IMR-90 (cell line): ENCODE results near the gene SDHB. TPM values are rescaled to one million over a fixed set of nuclear protein-coding genes. Genes with fewer than 3 reads are reported as not detected.

Source experiments
- ATAC-seq: fragments of 200-7000 bp; cut with Tn5 transposase; 2 replicates; pipeline ENCODE4 v1.9.1; 2020; ENCODE audit warnings: low read depth, mild to moderate bottlenecking, moderate library complexity
- BruUV-seq: library from RNA; stranded (reverse); fragments of 400-500 nt; replicated peaks from 2 replicates; lab custom pipeline; 2021; lab: Mats Ljungman, UMichigan
- CTCF ChIA-PET: fragments of 300-600 bp; formaldehyde crosslinking; extraction: SDS; loops from one replicate; lab custom pipeline; 2021; ENCODE audit warnings: antibody characterized with exemption; lab: Yijun Ruan, JAX
- POLR2A ChIA-PET: fragments of 300-600 bp; sonication (Branson Sonifier 250); formaldehyde crosslinking; loops from one replicate; lab custom pipeline; 2022; ENCODE audit warnings: antibody characterized with exemption; ENCODE audit not compliant: unreplicated experiment; lab: Charles Lee
- DNase-seq: peaks from one replicate; pipeline ENCODE4 v3.0.0; 2013
- H2AFZ ChIP-seq: replicated peaks from 2 replicates; pipeline ENCODE3; 2013; ENCODE audit warnings: low read length, mild to moderate bottlenecking; ENCODE audit not compliant: poor library complexity
- H2AK5ac ChIP-seq: 2 replicates; pipeline ENCODE4 v1.6.1; 2013; ENCODE audit warnings: low read depth, low read length, inconsistent platforms
- H2AK9ac ChIP-seq: replicated peaks from 2 replicates; pipeline ENCODE3; 2013; ENCODE audit warnings: mild to moderate bottlenecking, low read depth, low read length, moderate library complexity; ENCODE audit not compliant: poor library complexity
- H2BK120ac ChIP-seq: 2 replicates; pipeline ENCODE4 v1.6.1; 2013; ENCODE audit warnings: low read depth, low read length, inconsistent platforms
- H2BK15ac ChIP-seq: 3 replicates; pipeline ENCODE4 v1.6.1; 2013; ENCODE audit warnings: low read depth, low read length, inconsistent platforms
- H2BK20ac ChIP-seq: 2 replicates; pipeline ENCODE4 v1.6.1; 2013; ENCODE audit warnings: low read depth, mild to moderate bottlenecking, inconsistent platforms, low read length, moderate library complexity
- H2BK5ac ChIP-seq: 2 replicates; pipeline ENCODE4 v1.6.1; 2013; ENCODE audit warnings: mild to moderate bottlenecking, low read depth, low read length, inconsistent platforms; ENCODE audit not compliant: poor library complexity, severe bottlenecking
- H3K14ac ChIP-seq: replicated peaks from 2 replicates; pipeline ENCODE4 v1.6.1; 2013; ENCODE audit warnings: low read depth, low read length, inconsistent platforms
- H3K18ac ChIP-seq: 2 replicates; pipeline ENCODE4 v1.6.1; 2013; ENCODE audit warnings: low read depth, low read length, control low read depth
- H3K23ac ChIP-seq: 2 replicates; pipeline ENCODE4 v1.6.1; 2013; ENCODE audit warnings: low read depth, low read length, inconsistent platforms
- H3K27ac ChIP-seq: 2 replicates; pipeline ENCODE4 v1.5.1; 2013; ENCODE audit warnings: mild to moderate bottlenecking, control low read depth, low read length; ENCODE audit not compliant: insufficient read depth
- H3K27me3 ChIP-seq: 2 replicates; pipeline ENCODE4 v1.6.1; 2013; ENCODE audit warnings: low read length; ENCODE audit not compliant: control insufficient read depth, insufficient read depth
- H3K36me3 ChIP-seq: 2 replicates; pipeline ENCODE4 v1.6.1; 2013; ENCODE audit warnings: low read length, mixed read lengths; ENCODE audit not compliant: control insufficient read depth, insufficient read depth
- H3K4ac ChIP-seq: 2 replicates; pipeline ENCODE4 v1.6.1; 2013; ENCODE audit warnings: low read depth, low read length, inconsistent platforms
- H3K4me1 ChIP-seq: 2 replicates; pipeline ENCODE4 v1.6.1; 2013; ENCODE audit warnings: low read length, mixed read lengths; ENCODE audit not compliant: control insufficient read depth, insufficient read depth
- H3K4me2 ChIP-seq: 2 replicates; pipeline ENCODE4 v1.6.1; 2013; ENCODE audit warnings: low read depth, mild to moderate bottlenecking, control low read depth, low read length, moderate library complexity
- H3K4me3 ChIP-seq: 2 replicates; pipeline ENCODE4 v1.5.1; 2013; ENCODE audit warnings: low read depth, mild to moderate bottlenecking, control low read depth, low read length, moderate library complexity; ENCODE audit not compliant: insufficient read depth
- H3K56ac ChIP-seq: 2 replicates; pipeline ENCODE4 v1.6.1; 2013; ENCODE audit warnings: low read length, inconsistent platforms; ENCODE audit not compliant: insufficient read depth; ENCODE audit errors: extremely low read depth
- H3K79me1 ChIP-seq, 2 experiments: 2 replicates each; pipeline ENCODE4 v1.6.1; 2013; ENCODE audit warnings: low read length in 2 of 2, inconsistent platforms in 1 of 2, low read depth in 1 of 2
- H3K9ac ChIP-seq: 2 replicates; pipeline ENCODE4 v1.6.1; 2013; ENCODE audit warnings: low read depth, low read length, control low read depth
- H3K9me1 ChIP-seq: 2 replicates; pipeline ENCODE4 v1.6.1; 2013; ENCODE audit warnings: low read length, inconsistent platforms; ENCODE audit not compliant: insufficient read depth
- H3K9me3 ChIP-seq: 2 replicates; pipeline ENCODE4 v1.6.1; 2013; ENCODE audit warnings: low read length; ENCODE audit not compliant: control insufficient read depth, insufficient read depth
- H4K20me1 ChIP-seq: 2 replicates; pipeline ENCODE4 v1.6.1; 2013; ENCODE audit warnings: low read length, inconsistent platforms; ENCODE audit not compliant: insufficient read depth
- H4K5ac ChIP-seq: 2 replicates; pipeline ENCODE4 v1.6.1; 2013; ENCODE audit warnings: mild to moderate bottlenecking, low read depth, low read length, control low read depth
- H4K8ac ChIP-seq, 2 experiments: 2 replicates each; pipeline ENCODE4 v1.6.1; 2013; ENCODE audit warnings: low read depth in 2 of 2, low read length in 2 of 2, control low read depth in 1 of 2, inconsistent platforms in 1 of 2
- H4K91ac ChIP-seq: 2 replicates; pipeline ENCODE4 v1.6.1; 2013; ENCODE audit warnings: low read depth, low read length, inconsistent platforms; ENCODE audit not compliant: insufficient read depth
- NFE2L2 ChIP-seq: fragments of 150-350 bp; IDR thresholded peaks from 2 replicates; pipeline ENCODE4 v1.6.1; 2016; ENCODE audit warnings: low read depth, mild to moderate bottlenecking, low read length
- RAD21 ChIP-seq: IDR thresholded peaks from 2 replicates; pipeline ENCODE4 v1.6.1; 2012; ENCODE audit warnings: low read length, improper control_type of control experiment
- WGBS, 2 experiments: methylation state at CpG; one replicate each; pipeline versions ENCODE4 v1.1.5 to v1.1.7; 2013; ENCODE audit warnings: missing lambda C conversion rate in 2 of 2; ENCODE audit not compliant: insufficient read length in 1 of 2; ENCODE audit errors: extremely low coverage in 2 of 2; 5-methylcytosine and 5-hydroxymethylcytosine counted together
- dilution Hi-C: fragments of 300-500 bp; cut with HindIII; formaldehyde crosslinking; loops from one replicate; pipeline ENCODE4 v1.14.3; 2018; ENCODE audit warnings: low sequenced_read_pairs; ENCODE audit not compliant: unreplicated experiment
- in situ Hi-C: fragments of 300-500 bp; cut with MboI; formaldehyde crosslinking; loops from 3 replicates; pipeline ENCODE4 v1.14.3; 2019; ENCODE audit warnings: low sequenced_read_pairs, inconsistent platforms, mixed read lengths
- intact Hi-C: fragments of 100-400 bp; cut with micrococcal nuclease; formaldehyde crosslinking; loops from 2 replicates; pipeline ENCODE4 v1.10.0; 2022
- polyA plus RNA-seq, 3 experiments: library from polyadenylated mRNA; depleted of rRNA; stranded (reverse); fragments of >200 nt; gene quantifications; 2 replicates each; pipeline ENCODE4 v1.2.3, GENCODE V29; 2012; ENCODE audit warnings: low replicate concordance in 1 of 3
- total RNA-seq: library from RNA; depleted of rRNA; stranded (reverse); fragments of >200 nt; gene quantifications from 2 replicates; pipeline ENCODE4 v1.2.3, GENCODE V29; 2012

The SDHB gene
- total and polyA plus RNA-seq, 2 of the 4 experiments (the other 2 are of a cell fraction) = 122 to 206 TPM

- no peaks in the 10 kb centered on the region for H4K20me1 ChIP-seq
- H3K9me3 ChIP-seq = no peaks in the 10 kb centered on the region
- H3K4me3 ChIP-seq = no peak overlapping the region
- dilution Hi-C loops = no loop called here
- intact Hi-C loops = no loop called here
- ChIA-PET CTCF (no interaction called here), POLR2A (no interaction called here)
- no peak overlapping the region for H3K4ac ChIP-seq
- H2BK20ac ChIP-seq = no peak overlapping the region
- no peak overlapping the region for H2AK5ac ChIP-seq
- no peak overlapping the region for H2AK9ac ChIP-seq
- no peak overlapping the region for H2AFZ ChIP-seq
- no peak overlapping the region for H3K56ac ChIP-seq
- H3K23ac ChIP-seq = no peak overlapping the region
- no peak overlapping the region for H4K91ac ChIP-seq
- no peak overlapping the region for H3K14ac ChIP-seq
- H3K4me2 ChIP-seq = no peak overlapping the region
- ATAC-seq (no peak), DNase-seq (no peak)
- no peak overlapping the region for H3K18ac ChIP-seq
- 75% methylated on average over 10 of the region's 14 CpGs; no CpG with 5 or more reads in 1 of the 2 experiments for WGBS, 2 experiments
- no peak overlapping the region for H3K27ac ChIP-seq
- H4K5ac ChIP-seq = no peak overlapping the region
- BruUV-seq = no TSS peak
- H2BK120ac ChIP-seq = no peak overlapping the region
- H2BK15ac ChIP-seq = no peak overlapping the region
- in situ Hi-C loops = no loop called here
- TF ChIP-seq NFE2L2 (no peak), RAD21 (no peak)
- H3K9ac ChIP-seq = no peak overlapping the region
- no peaks in the 10 kb centered on the region for H3K9me1 ChIP-seq
- H3K27me3 ChIP-seq = peaks cover 28% of the 10 kb centered on the region; the same call in 1 of the 2 replicates
- H3K79me1 ChIP-seq = no peaks in the 10 kb centered on the region
- no peak overlapping the region for H4K8ac ChIP-seq
- H3K36me3 ChIP-seq = no peaks in the 10 kb centered on the region
- no peaks in the 10 kb centered on the region for H3K4me1 ChIP-seq
- H2BK5ac ChIP-seq = no peak overlapping the region
These were observed 35.7 kb upstream of the SDHB start for GRCh38 chr1:17089506-17089905.
